ENCODE measurements around the gene DTWD1. TPM values are rescaled to one million over a fixed set of nuclear protein-coding genes. Genes with fewer than 3 reads are reported as not detected.

The DTWD1 gene
- total and polyA plus RNA-seq, 2 of the 4 experiments (the other 2 are of a cell fraction) = 19.9 to 20.1 TPM

GRCh38 chr15:49649987-49650386 lies 29.1 kb downstream of the DTWD1 start:
- no peak overlapping the region for H4K91ac ChIP-seq (ENCODE audit: insufficient read depth, low read depth, low read length)
- H3K56ac ChIP-seq (ENCODE audit: extremely low read depth, insufficient read depth, low read length) = no peak overlapping the region
- ATAC-seq (ENCODE audit: low read depth) (no peak), DNase-seq (peak; percentile 35)
- intact Hi-C loops (cut with micrococcal nuclease) = no loop called here
- peaks cover 7% of the 10 kb centered on the region for H3K4me1 ChIP-seq (ENCODE audit: control insufficient read depth, insufficient read depth, low read length)
- H2BK20ac ChIP-seq (ENCODE audit: low read depth, low read length) = no peak overlapping the region
- no peak overlapping the region for H3K4me2 ChIP-seq (ENCODE audit: low read depth, low read length)
- no peaks in the 10 kb centered on the region for H4K20me1 ChIP-seq (ENCODE audit: insufficient read depth, low read length)
- H2AK5ac ChIP-seq (ENCODE audit: low read depth, low read length) = no peak overlapping the region
- BruUV-seq (replicated peaks) = no TSS peak
- H3K36me3 ChIP-seq (ENCODE audit: control insufficient read depth, insufficient read depth, low read length) = peaks cover 5% of the 10 kb centered on the region
- no peak overlapping the region for H4K5ac ChIP-seq (ENCODE audit: low read depth, low read length)
- H3K79me1 ChIP-seq (ENCODE audit: low read depth in 1 of 2, low read length in 2 of 2) = peaks cover 0 to 3% of the 10 kb centered on the region in 2 experiments; a peak in 1 of 4 replicates
- H3K14ac ChIP-seq (replicated peaks; ENCODE audit: low read depth, low read length) = no peak overlapping the region
- H3K27me3 ChIP-seq (ENCODE audit: control insufficient read depth, insufficient read depth, low read length) = no peaks in the 10 kb centered on the region
- dilution Hi-C loops (cut with HindIII; ENCODE audit: low sequenced_read_pairs, unreplicated experiment) = no loop called here
- no peak overlapping the region for H3K23ac ChIP-seq (ENCODE audit: low read depth, low read length)
- TF ChIP-seq USF2 (IDR thresholded peaks at IDR 0.05; ENCODE audit: low read depth, low read length) (no peak), CHD1 (IDR thresholded peaks at IDR 0.05; ENCODE audit: low read depth, low read length) (no peak), ELK1 (IDR thresholded peaks at IDR 0.05; ENCODE audit: borderline replicate concordance, low read depth, low read length) (no peak), RCOR1 (IDR thresholded peaks at IDR 0.05; ENCODE audit: insufficient replicate concordance, low read length) (no peak), MAFK (IDR thresholded peaks at IDR 0.05; ENCODE audit: low read depth, low read length) (no peak), POLR2A (IDR thresholded peaks at IDR 0.05; ENCODE audit: low read depth, low read length) (no peak), NFE2L2 (IDR thresholded peaks at IDR 0.05; ENCODE audit: low read depth, low read length) (no peak), CEBPB (IDR thresholded peaks at IDR 0.05; ENCODE audit: low read depth, low read length) (no peak)
- no peak overlapping the region for H3K18ac ChIP-seq (ENCODE audit: low read depth, low read length)
- no peak overlapping the region for H3K4ac ChIP-seq (ENCODE audit: low read depth, low read length)
- no peak overlapping the region for H2BK120ac ChIP-seq (ENCODE audit: low read depth, low read length)
- H4K8ac ChIP-seq (ENCODE audit: low read depth in 2 of 2, low read length in 2 of 2) = no peak overlapping the region
- WGBS, 2 experiments (ENCODE audit: extremely low coverage in 2 of 2, insufficient read length in 1 of 2) = no CpG with 5 or more reads among the region's 1 CpG
- peak overlapping the region; percentile 12 for H2BK5ac ChIP-seq (ENCODE audit: low read depth, low read length, poor library complexity, severe bottlenecking)
- H3K9ac ChIP-seq (ENCODE audit: low read depth, low read length) = no peak overlapping the region
- peaks cover 17% of the 10 kb centered on the region for H3K9me3 ChIP-seq (ENCODE audit: control insufficient read depth, insufficient read depth, low read length)
- H3K27ac ChIP-seq (ENCODE audit: insufficient read depth, low read length) = no peak overlapping the region
- no peak overlapping the region for H3K4me3 ChIP-seq (ENCODE audit: insufficient read depth, low read depth, low read length)
- no peak overlapping the region for H2AK9ac ChIP-seq (replicated peaks; ENCODE audit: low read depth, low read length, poor library complexity)
- no peak overlapping the region for H2BK15ac ChIP-seq (ENCODE audit: low read depth, low read length)
- ChIA-PET CTCF (no interaction called here), POLR2A (ENCODE audit: unreplicated experiment) (no interaction called here)
- H2AFZ ChIP-seq (replicated peaks; ENCODE audit: low read length, poor library complexity) = no peak overlapping the region
- peaks cover 2% of the 10 kb centered on the region; the same call in 1 of the 2 replicates for H3K9me1 ChIP-seq (ENCODE audit: insufficient read depth, low read length)
- in situ Hi-C loops (cut with MboI; ENCODE audit: low sequenced_read_pairs) = no loop called here
